H1 (cell line): ENCODE measurements around the gene PAQR4. TPM values are rescaled to one million over a fixed set of nuclear protein-coding genes. Genes with fewer than 3 reads are reported as not detected.

Experiments used
- CTCF ChIA-PET: fragments of 300-600 bp; sonication (Branson Sonifier 250); formaldehyde crosslinking; loops from one replicate; lab custom pipeline; 2021; ENCODE audit not compliant: partially characterized antibody; lab: Charles Lee
- POLR2A ChIA-PET: fragments of 300-600 bp; sonication (Branson Sonifier 250); formaldehyde crosslinking; loops from one replicate; lab custom pipeline; 2021; ENCODE audit warnings: inconsistent platforms; ENCODE audit not compliant: partially characterized antibody; lab: Charles Lee
- DNase-seq, 2 experiments: peaks; one replicate each; pipeline versions ENCODE4 v3.0.0 to v3.0.0-alpha.2; 2010 to 2022; ENCODE audit warnings: low spot score in 2 of 2, low read depth in 1 of 2, mixed read lengths in 1 of 2
- FAIRE-seq: peaks from 2 replicates; lab custom pipeline; 2011; peaks lifted over from hg19 to GRCh38; lab: Jason Lieb, UNC
- H2AFZ ChIP-seq: 2 replicates; pipeline ENCODE4 v1.8.1; 2012; ENCODE audit warnings: low read length, inconsistent platforms
- H2AK5ac ChIP-seq: 2 replicates; pipeline ENCODE4 v1.6.1; 2013; ENCODE audit warnings: low read depth, low read length
- H2BK120ac ChIP-seq: replicated peaks from 2 replicates; pipeline ENCODE3; 2013; ENCODE audit warnings: low read depth, low read length, inconsistent platforms
- H2BK12ac ChIP-seq: 2 replicates; pipeline ENCODE4 v1.6.1; 2013; ENCODE audit warnings: low read depth, low read length
- H2BK15ac ChIP-seq: 2 replicates; pipeline ENCODE4 v1.6.1; 2013; ENCODE audit warnings: low read length
- H2BK20ac ChIP-seq: 2 replicates; pipeline ENCODE4 v1.6.1; 2013; ENCODE audit warnings: low read length
- H2BK5ac ChIP-seq: 2 replicates; pipeline ENCODE4 v1.6.1; 2013; ENCODE audit warnings: low read depth, low read length
- H3K14ac ChIP-seq: 2 replicates; pipeline ENCODE4 v1.6.1; 2013; ENCODE audit warnings: inconsistent platforms; ENCODE audit not compliant: insufficient read length
- H3K18ac ChIP-seq: 2 replicates; pipeline ENCODE4 v1.6.1; 2013; ENCODE audit warnings: low read length; ENCODE audit errors: extremely low read depth
- H3K23ac ChIP-seq: 2 replicates; pipeline ENCODE4 v1.6.1; 2013; ENCODE audit warnings: inconsistent platforms; ENCODE audit not compliant: insufficient read length
- H3K23me2 ChIP-seq: 2 replicates; pipeline ENCODE4 v1.6.1; 2013; ENCODE audit warnings: low read depth, low read length
- H3K27ac ChIP-seq: 2 replicates; pipeline ENCODE4 v1.6.1; 2011; ENCODE audit warnings: low read depth, low read length, inconsistent platforms
- H3K27me3 ChIP-seq, 4 experiments: replicated peaks in 1 of 4; 1 replicate in 1 of 4; 2 replicates in 3 of 4; pipeline versions ENCODE4 v1.6.1 to v1.8.1; 2011 to 2013; ENCODE audit warnings: low read length in 3 of 4, mild to moderate bottlenecking in 3 of 4, inconsistent platforms in 2 of 4, mixed read lengths in 2 of 4, moderate library complexity in 1 of 4; ENCODE audit not compliant: control insufficient read depth in 3 of 4, insufficient read depth in 3 of 4; ENCODE audit errors: extremely low read depth in 1 of 4
- H3K36me3 ChIP-seq, 4 experiments: 2 replicates each; pipeline versions ENCODE4 v1.6.1 to v1.8.1; 2011 to 2013; ENCODE audit warnings: mild to moderate bottlenecking in 4 of 4, low read length in 3 of 4, moderate library complexity in 2 of 4, control low read depth in 1 of 4, inconsistent platforms in 1 of 4; ENCODE audit not compliant: insufficient read depth in 4 of 4, control insufficient read depth in 2 of 4
- H3K4ac ChIP-seq: replicated peaks from 2 replicates; pipeline ENCODE3; 2013; ENCODE audit warnings: low read length, low read depth, mixed read lengths, inconsistent platforms; ENCODE audit not compliant: insufficient read length
- H3K4me1 ChIP-seq, 4 experiments: replicated peaks in 1 of 4; 1 replicate in 1 of 4; 2 replicates in 3 of 4; pipeline versions ENCODE4 v1.6.1 to v1.8.1; 2011 to 2013; ENCODE audit warnings: low read length in 3 of 4, inconsistent platforms in 2 of 4, mixed read lengths in 1 of 4; ENCODE audit not compliant: insufficient read depth in 4 of 4, control insufficient read depth in 3 of 4
- H3K4me2 ChIP-seq, 2 experiments: 2 replicates each; pipeline versions ENCODE4 v1.6.1 to v1.8.1; 2011 to 2013; ENCODE audit warnings: low read depth in 2 of 2, low read length in 2 of 2, control low read depth in 1 of 2, inconsistent platforms in 1 of 2, mild to moderate bottlenecking in 1 of 2; ENCODE audit not compliant: insufficient read depth in 1 of 2
- H3K4me3 ChIP-seq, 4 experiments: fragments of 200-600, 300-600 bp in 1 of 4; sonication (generic), shearing (Covaris generic), sonication (Bioruptor Twin) in 1 of 4; 2 replicates each; pipeline versions ENCODE4 v1.5.1 to v1.8.1; 2011 to 2016; ENCODE audit warnings: low read length in 4 of 4, low read depth in 3 of 4, control low read depth in 2 of 4, inconsistent platforms in 2 of 4, mild to moderate bottlenecking in 2 of 4, mixed read lengths in 1 of 4, moderate library complexity in 1 of 4; ENCODE audit not compliant: insufficient read depth in 2 of 4; ENCODE audit errors: extremely low read depth in 1 of 4
- H3K56ac ChIP-seq: replicated peaks from 2 replicates; pipeline ENCODE3; 2013; ENCODE audit warnings: low read depth, mild to moderate bottlenecking, mixed read lengths, low read length, inconsistent platforms; ENCODE audit not compliant: insufficient read length
- H3K79me1 ChIP-seq: 2 replicates; pipeline ENCODE4 v1.6.1; 2013; ENCODE audit warnings: low read depth, low read length, control low read depth
- H3K79me2 ChIP-seq, 2 experiments: 2 replicates each; pipeline versions ENCODE4 v1.6.1 to v1.8.1; 2012 to 2013; ENCODE audit warnings: low read length in 2 of 2, mild to moderate bottlenecking in 2 of 2, inconsistent platforms in 1 of 2; ENCODE audit not compliant: insufficient read depth in 2 of 2, control insufficient read depth in 1 of 2
- H3K9ac ChIP-seq, 4 experiments: replicated peaks in 1 of 4; 1 replicate in 1 of 4; 2 replicates in 3 of 4; pipeline versions ENCODE4 v1.6.1 to v1.8.1; 2011 to 2013; ENCODE audit warnings: low read depth in 3 of 4, low read length in 3 of 4, control low read depth in 2 of 4, mild to moderate bottlenecking in 2 of 4, moderate library complexity in 2 of 4, inconsistent platforms in 1 of 4; ENCODE audit errors: extremely low read depth in 1 of 4
- H3K9me3 ChIP-seq, 2 experiments: 2 replicates each; pipeline versions ENCODE4 v1.6.1 to v1.8.1; 2012 to 2013; ENCODE audit warnings: mild to moderate bottlenecking in 2 of 2, moderate library complexity in 2 of 2, control low read depth in 1 of 2, inconsistent platforms in 1 of 2, low read depth in 1 of 2, low read length in 1 of 2, mixed read lengths in 1 of 2; ENCODE audit not compliant: insufficient read depth in 2 of 2
- H4K20me1 ChIP-seq, 2 experiments: replicated peaks in 1 of 2; 2 replicates each; pipeline versions ENCODE3 to v1.8.1; 2011 to 2013; ENCODE audit warnings: inconsistent platforms in 2 of 2, low read length in 2 of 2, mild to moderate bottlenecking in 1 of 2; ENCODE audit not compliant: insufficient read depth in 2 of 2, control insufficient read depth in 1 of 2
- H4K5ac ChIP-seq: 2 replicates; pipeline ENCODE4 v1.6.1; 2013; ENCODE audit warnings: low read length, low read depth, mixed read lengths, inconsistent platforms; ENCODE audit not compliant: insufficient read length
- H4K8ac ChIP-seq: 2 replicates; pipeline ENCODE4 v1.8.0; 2013; ENCODE audit warnings: mild to moderate bottlenecking, moderate library complexity, low read length, inconsistent platforms; ENCODE audit not compliant: insufficient read depth; ENCODE audit errors: extremely low read depth
- H4K91ac ChIP-seq: replicated peaks from 2 replicates; pipeline ENCODE3; 2013; ENCODE audit warnings: low read length, mixed read lengths, inconsistent platforms; ENCODE audit not compliant: insufficient read length
- CBX8 ChIP-seq: fragments of 300-800, 300-1000 bp; sonication (generic); IDR thresholded peaks from 2 replicates; pipeline ENCODE4 v1.7.1; 2016; ENCODE audit warnings: low read depth, low read length, borderline replicate concordance
- GTF2F1 ChIP-seq: IDR thresholded peaks from 2 replicates; pipeline ENCODE4 v1.6.1; 2012; ENCODE audit warnings: low read depth, low read length, improper control_type of control experiment, borderline replicate concordance
- MAFK ChIP-seq: IDR thresholded peaks from 2 replicates; pipeline ENCODE4 v1.6.1; 2012; ENCODE audit warnings: low read depth, mild to moderate bottlenecking, improper control_type of control experiment, low read length
- NRF1 ChIP-seq: IDR thresholded peaks from 2 replicates; pipeline ENCODE4 v1.6.1; 2011; ENCODE audit warnings: mild to moderate bottlenecking, low read depth, low read length, improper control_type of control experiment
- PHF8 ChIP-seq: fragments of 200-600 bp; sonication (generic); conservative IDR thresholded peaks from 2 replicates; pipeline ENCODE4 v1.7.1; 2012; ENCODE audit warnings: low read depth, mild to moderate bottlenecking, inconsistent platforms, low read length, moderate library complexity
- POU5F1 ChIP-seq: IDR thresholded peaks from 2 replicates; pipeline ENCODE4 v1.6.1; 2011; ENCODE audit warnings: low read depth, mild to moderate bottlenecking, low read length, moderate library complexity
- SIN3A ChIP-seq, 2 experiments: IDR thresholded peaks in 1 of 2; conservative IDR thresholded peaks in 1 of 2; 2 replicates each; pipeline ENCODE4 v1.6.1; 2011 to 2012; ENCODE audit warnings: low read length in 2 of 2, improper control_type of control experiment in 1 of 2, low read depth in 1 of 2, mild to moderate bottlenecking in 1 of 2
- YY1 ChIP-seq: IDR thresholded peaks from 2 replicates; pipeline ENCODE4 v1.6.1; 2011; ENCODE audit warnings: low read depth, mild to moderate bottlenecking, low read length
- WGBS, 2 experiments: shearing (Covaris generic) in 1 of 2; methylation state at CpG; one replicate each; pipeline versions ENCODE4 v1.1.6 to v1.1.7; 2013 to 2015; ENCODE audit warnings: low lambda C conversion rate in 2 of 2, mixed read lengths in 2 of 2, inconsistent platforms in 1 of 2, low coverage in 1 of 2, missing lambda C conversion rate in 1 of 2; ENCODE audit not compliant: insufficient replicate concordance in 2 of 2, insufficient coverage in 1 of 2, insufficient read length in 1 of 2; ENCODE audit errors: extremely low coverage in 1 of 2, missing lambda C conversion rate in 1 of 2; 5-methylcytosine and 5-hydroxymethylcytosine counted together
- polyA plus RNA-seq, 7 experiments: library from polyadenylated mRNA; depleted of rRNA in 3 of 7; stranded (reverse) in 5 of 7; unstranded in 2 of 7; fragments of >200 nt in 5 of 7; fragments of 200-250 nt in 2 of 7; gene quantifications; 1 replicate in 5 of 7; 2 replicates in 1 of 7; 4 replicates in 1 of 7; pipeline versions ENCODE4 v1.2.1 to v1.2.3, GENCODE V29; 2011 to 2013; ENCODE audit warnings: missing spikeins in 2 of 7, mixed read lengths in 2 of 7
- total RNA-seq: library from RNA; stranded (reverse); fragmentation: NEBNext Ultra II Directional; extraction: Animal tissue kit (Norgen Biotek cat#: 25700); gene quantifications from 2 replicates; pipeline ENCODE4 v1.2.1, GENCODE V29; 2021
- TF ChIP-seq, protein P1 (sequence below): IDR thresholded peaks from 2 replicates; pipeline ENCODE4 v1.6.1; 2012; ENCODE audit warnings: low read length, inconsistent platforms
- TF ChIP-seq, protein P2 (sequence below): IDR thresholded peaks from 2 replicates; pipeline ENCODE4 v1.6.1; 2011; ENCODE audit warnings: low read depth, mild to moderate bottlenecking, low read length; ENCODE audit not compliant: insufficient read depth

PAQR4 gene
- total and polyA plus RNA-seq, 2 of the 8 experiments (the other 6 are each of a cell fraction or from before 2014, with no cell fraction given), result 28.2 to 34.6 TPM

DNA sequence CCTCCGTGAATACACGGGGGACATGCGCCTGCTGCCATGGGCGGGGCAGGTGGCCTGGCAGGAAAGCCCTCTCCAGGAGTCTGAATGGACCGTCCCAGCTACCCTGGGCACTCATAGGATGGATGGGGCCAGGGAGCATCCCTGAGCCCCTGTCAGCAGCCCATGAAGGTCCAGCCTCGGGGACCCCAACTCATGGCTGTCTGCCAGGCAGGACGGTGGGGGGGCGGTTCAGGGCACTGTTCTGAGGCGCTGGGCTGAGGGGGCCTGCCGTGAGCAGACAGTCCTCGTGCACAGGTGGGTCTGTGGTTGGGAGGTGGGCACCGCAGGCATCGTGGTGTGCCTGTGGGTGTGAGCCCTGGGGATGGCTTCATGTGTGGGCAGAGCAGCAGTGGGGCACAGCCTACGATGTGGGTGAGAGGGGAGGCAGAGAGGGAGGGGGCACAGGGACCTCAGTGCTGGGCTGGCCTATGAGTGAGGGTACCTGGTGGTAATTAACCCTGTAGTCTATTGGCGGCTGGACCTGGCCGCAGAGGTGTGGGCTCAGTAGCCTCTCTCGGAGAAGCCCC, 17.6 kb downstream of the PAQR4 start:
- Histone ChIP-seq H3K9me3 (no peaks in the 10 kb centered on the region), H3K4ac (peak overlapping the region; percentile 74), H3K18ac (no peak overlapping the region), H3K23ac (no peak overlapping the region), H2AFZ (no peak overlapping the region), H4K8ac (peak overlapping the region; percentile 3; the same call in 1 of the 2 replicates), H3K4me2 (no peak overlapping the region), H2BK5ac (no peak overlapping the region), H3K36me3 (no peaks in the 10 kb centered on the region), H4K91ac (no peak overlapping the region), H3K27me3 (no peaks in the 10 kb centered on the region; a peak in 1 of 7 replicates), H3K79me2 (no peaks in the 10 kb centered on the region), H3K9ac (no peak overlapping the region), H3K23me2 (peaks cover 2% of the 10 kb centered on the region; the same call in 1 of the 2 replicates), H2BK20ac (peak overlapping the region; percentile 48; the same call in 1 of the 2 replicates), H4K20me1 (no peaks in the 10 kb centered on the region), H4K5ac (no peak overlapping the region), H3K14ac (no peak overlapping the region), H2BK120ac (no peak overlapping the region), H2BK12ac (peak overlapping the region; percentile 60; the same call in 1 of the 2 replicates), H2AK5ac (peak overlapping the region; percentile 66; the same call in 1 of the 2 replicates), H2BK15ac (no peak overlapping the region), H3K4me1 (peaks cover 3 to 32% (median 26%) of the 10 kb centered on the region in 4 experiments), H3K79me1 (no peaks in the 10 kb centered on the region), H3K27ac (no peak overlapping the region), H3K4me3 (no peak overlapping the region), H3K56ac (no peak overlapping the region)
- FAIRE-seq (no peak), DNase-seq (no peak)
- POLR2A ChIA-PET, result interaction anchor here (0.5 to 15.2 kb wide), 6 partner anchors 9 to 37 kb away, joined by 3 to 200 read pairs (median 8); partner anchors contain the start of genes CLDN6, HCFC1R1, THOC6 and TNFRSF12A
- CTCF ChIA-PET, result interaction anchor here (1.0 to 2.7 kb wide), 6 partner anchors 17 to 44 kb away, joined by 3 to 11 read pairs (median 4); partner anchors contain the start of genes CLDN9 and PAQR4
- WGBS, 2 experiments, result 94% methylated on average over 17 of the region's 17 CpGs; no CpG with 5 or more reads in 1 of the 2 experiments
- no peak for TF ChIP-seq CBX8
- no peak for TF ChIP-seq PHF8
- no peak for TF ChIP-seq POU5F1
- no peak for TF ChIP-seq MAFK
- TF ChIP-seq, protein P1, sequence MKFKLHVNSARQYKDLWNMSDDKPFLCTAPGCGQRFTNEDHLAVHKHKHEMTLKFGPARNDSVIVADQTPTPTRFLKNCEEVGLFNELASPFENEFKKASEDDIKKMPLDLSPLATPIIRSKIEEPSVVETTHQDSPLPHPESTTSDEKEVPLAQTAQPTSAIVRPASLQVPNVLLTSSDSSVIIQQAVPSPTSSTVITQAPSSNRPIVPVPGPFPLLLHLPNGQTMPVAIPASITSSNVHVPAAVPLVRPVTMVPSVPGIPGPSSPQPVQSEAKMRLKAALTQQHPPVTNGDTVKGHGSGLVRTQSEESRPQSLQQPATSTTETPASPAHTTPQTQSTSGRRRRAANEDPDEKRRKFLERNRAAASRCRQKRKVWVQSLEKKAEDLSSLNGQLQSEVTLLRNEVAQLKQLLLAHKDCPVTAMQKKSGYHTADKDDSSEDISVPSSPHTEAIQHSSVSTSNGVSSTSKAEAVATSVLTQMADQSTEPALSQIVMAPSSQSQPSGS, result no peak
- TF ChIP-seq NRF1, result no peak
- TF ChIP-seq SIN3A (conservative IDR thresholded peaks at IDR 0.05 in 1 of 2, IDR thresholded peaks at IDR 0.05 in 1 of 2; ENCODE audit: low read depth in 1 of 2, low read length in 2 of 2), result no peak
- TF ChIP-seq GTF2F1, result no peak
- TF ChIP-seq, protein P2, sequence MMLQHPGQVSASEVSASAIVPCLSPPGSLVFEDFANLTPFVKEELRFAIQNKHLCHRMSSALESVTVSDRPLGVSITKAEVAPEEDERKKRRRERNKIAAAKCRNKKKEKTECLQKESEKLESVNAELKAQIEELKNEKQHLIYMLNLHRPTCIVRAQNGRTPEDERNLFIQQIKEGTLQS, result no peak
- no peak for TF ChIP-seq YY1
